Measurements from ENCODE around the gene SCYGR2. TPM values are rescaled to one million over a fixed set of nuclear protein-coding genes. Genes with fewer than 3 reads are reported as not detected.

SCYGR2 gene
- total RNA-seq, 1 experiment from 2014 or later, result not detected

GRCh38 chr2:227577555-227577954, 21.1 kb upstream of the SCYGR2 start:
- no peaks in the 10 kb centered on the region for H3K36me3 ChIP-seq (ENCODE audit: control insufficient read depth, insufficient read depth, low read length)
- H3K9me3 ChIP-seq, result no peaks in the 10 kb centered on the region
- H3K4me1 ChIP-seq, result peaks cover 12% of the 10 kb centered on the region; the same call in 1 of the 2 replicates
- Mint-ChIP-seq H3K4me1 (ENCODE audit: low read depth, unreplicated experiment) (peaks cover 20% of the 10 kb centered on the region), H3K27ac (ENCODE audit: unreplicated experiment) (peak overlapping the region; percentile 48), H3K4me3 (ENCODE audit: unreplicated experiment) (peak overlapping the region; percentile 1), H3K9me3 (ENCODE audit: unreplicated experiment) (peaks cover 6% of the 10 kb centered on the region), H3K36me3 (ENCODE audit: insufficient read depth, unreplicated experiment) (peaks cover 8% of the 10 kb centered on the region), H3K27me3 (ENCODE audit: insufficient read depth, unreplicated experiment) (no peaks in the 10 kb centered on the region)
- CTCF ChIA-PET, result interaction anchor here (1.5 kb wide), 1 partner anchor 32 kb away, joined by 3 read pairs; no protein-coding TSS in a partner anchor
- DNase-seq, result peak in 1 of 2 experiments; percentile 14
- POLR2A ChIA-PET, result no interaction called here
- H3K4me3 ChIP-seq (ENCODE audit: low read depth, low read length), result no peak overlapping the region
- no TSS peak for BruUV-seq (replicated peaks)
- intact Hi-C loops (cut with micrococcal nuclease; ENCODE audit: unreplicated experiment), result loop anchor here (5.0 to 10.0 kb wide), 3 partner anchors 170 to 443 kb away; no protein-coding TSS in a partner anchor
- no peak for TF ChIP-seq CTCF (IDR thresholded peaks at IDR 0.05; ENCODE audit: insufficient read depth in 1 of 2, low read depth in 1 of 2, low read length in 1 of 2, severe bottlenecking in 1 of 2, unreplicated experiment in 1 of 2)
- H3K27me3 ChIP-seq (replicated peaks; ENCODE audit: control insufficient read depth, insufficient read depth, low read length), result no peaks in the 10 kb centered on the region

- H3K9me3 Mint-ChIP-seq (ENCODE audit: unreplicated experiment), result peaks cover 12% of the 10 kb centered on the region
- H3K4me3 Mint-ChIP-seq (ENCODE audit: unreplicated experiment), result no peak overlapping the region
- no peak overlapping the region for H3K27ac Mint-ChIP-seq (ENCODE audit: unreplicated experiment)
- H3K4me1 Mint-ChIP-seq (ENCODE audit: low read depth, unreplicated experiment), result peaks cover 20% of the 10 kb centered on the region
- Histone ChIP-seq H3K36me3 (ENCODE audit: control insufficient read depth, insufficient read depth, low read length) (no peaks in the 10 kb centered on the region), H3K27me3 (replicated peaks; ENCODE audit: control insufficient read depth, insufficient read depth, low read length) (no peaks in the 10 kb centered on the region), H3K4me3 (ENCODE audit: low read depth, low read length) (no peak overlapping the region), H3K9me3 (no peaks in the 10 kb centered on the region), H3K4me1 (peaks cover 12% of the 10 kb centered on the region; the same call in 1 of the 2 replicates)
- H3K36me3 Mint-ChIP-seq (ENCODE audit: insufficient read depth, unreplicated experiment), result no peaks in the 10 kb centered on the region
- no peaks in the 10 kb centered on the region for H3K27me3 Mint-ChIP-seq (ENCODE audit: insufficient read depth, unreplicated experiment)
- no peak for TF ChIP-seq CTCF (IDR thresholded peaks at IDR 0.05; ENCODE audit: insufficient read depth in 1 of 2, low read depth in 1 of 2, low read length in 1 of 2, severe bottlenecking in 1 of 2, unreplicated experiment in 1 of 2)
- CTCF ChIA-PET, result interaction anchor here (1.5 kb wide), 1 partner anchor 33 kb away, joined by 3 read pairs; no protein-coding TSS in a partner anchor
- DNase-seq, result no peak
- intact Hi-C loops (cut with micrococcal nuclease; ENCODE audit: unreplicated experiment), result loop anchor here (5.0 to 10.0 kb wide), 3 partner anchors 171 to 444 kb away; no protein-coding TSS in a partner anchor
- POLR2A ChIA-PET, result no interaction called here
- no TSS peak for BruUV-seq (replicated peaks)
Observed at GRCh38 chr2:227578642-227579041, 20.1 kb upstream of the SCYGR2 start.

- intact Hi-C loops (cut with micrococcal nuclease; ENCODE audit: unreplicated experiment), result loop anchor here (5.0 to 10.0 kb wide), 3 partner anchors 172 to 445 kb away; no protein-coding TSS in a partner anchor
- H3K9me3 ChIP-seq, result no peaks in the 10 kb centered on the region
- H3K27ac Mint-ChIP-seq (ENCODE audit: unreplicated experiment), result no peak overlapping the region
Observed at GRCh38 chr2:227579791-227580190, 18.9 kb upstream of the SCYGR2 start.

More at GRCh38 chr2:227579791-227580190, 18.9 kb upstream of the SCYGR2 start:
- no TSS peak for BruUV-seq (replicated peaks)
- peaks cover 12% of the 10 kb centered on the region for H3K9me3 Mint-ChIP-seq (ENCODE audit: unreplicated experiment)
- no peaks in the 10 kb centered on the region for H3K36me3 ChIP-seq (ENCODE audit: control insufficient read depth, insufficient read depth, low read length)
- H3K36me3 Mint-ChIP-seq (ENCODE audit: insufficient read depth, unreplicated experiment), result no peaks in the 10 kb centered on the region
- H3K4me3 Mint-ChIP-seq (ENCODE audit: unreplicated experiment), result no peak overlapping the region
- peaks cover 12% of the 10 kb centered on the region; the same call in 1 of the 2 replicates for H3K4me1 ChIP-seq
- peaks cover 20% of the 10 kb centered on the region for H3K4me1 Mint-ChIP-seq (ENCODE audit: low read depth, unreplicated experiment)
- H3K27me3 Mint-ChIP-seq (ENCODE audit: insufficient read depth, unreplicated experiment), result no peaks in the 10 kb centered on the region
- no peak for DNase-seq
- CTCF ChIA-PET, result no interaction called here
- no peak for TF ChIP-seq CTCF (IDR thresholded peaks at IDR 0.05; ENCODE audit: insufficient read depth in 1 of 2, low read depth in 1 of 2, low read length in 1 of 2, severe bottlenecking in 1 of 2, unreplicated experiment in 1 of 2)
- POLR2A ChIA-PET, result no interaction called here
- H3K4me3 ChIP-seq (ENCODE audit: low read depth, low read length), result no peak overlapping the region
- no peaks in the 10 kb centered on the region for H3K27me3 ChIP-seq (replicated peaks; ENCODE audit: control insufficient read depth, insufficient read depth, low read length)
